Keratinocyte (primary cell): Measurements from ENCODE around the gene WNT7A. TPM values are rescaled to one million over a fixed set of nuclear protein-coding genes. Genes with fewer than 3 reads are reported as not detected.

Experiments used
- DNase-seq: peaks from one replicate; pipeline ENCODE4 v3.0.0-alpha.2; 2011; ENCODE audit warnings: low read depth, missing footprints, low spot score
- FAIRE-seq: peaks from 2 replicates; lab custom pipeline; 2011; peaks lifted over from hg19 to GRCh38; lab: Jason Lieb, UNC
- H2AFZ ChIP-seq: 2 replicates; pipeline ENCODE4 v1.6.0; 2012; ENCODE audit warnings: low read length, control low read depth, inconsistent platforms; ENCODE audit not compliant: control insufficient read depth
- H3K27ac ChIP-seq: 2 replicates; pipeline ENCODE4 v1.5.1; 2011; ENCODE audit warnings: low read length; ENCODE audit not compliant: control insufficient read depth, insufficient read depth
- H3K27me3 ChIP-seq: 3 replicates; pipeline ENCODE4 v1.6.0; 2011; ENCODE audit warnings: low read length; ENCODE audit not compliant: control insufficient read depth, insufficient read depth; ENCODE audit errors: extremely low read depth
- H3K36me3 ChIP-seq, 2 experiments: 2 replicates in 1 of 2; 3 replicates in 1 of 2; pipeline ENCODE4 v1.5.1; 2011; ENCODE audit warnings: low read length in 2 of 2, mild to moderate bottlenecking in 1 of 2; ENCODE audit not compliant: control insufficient read depth in 2 of 2, insufficient read depth in 2 of 2; ENCODE audit errors: extremely low read depth in 1 of 2
- H3K4me1 ChIP-seq: 3 replicates; pipeline ENCODE4 v1.5.1; 2011; ENCODE audit warnings: low read length; ENCODE audit not compliant: control insufficient read depth, insufficient read depth; ENCODE audit errors: extremely low read depth
- H3K4me2 ChIP-seq: 3 replicates; pipeline ENCODE4 v1.6.0; 2011; ENCODE audit warnings: low read depth, low read length; ENCODE audit not compliant: control insufficient read depth, insufficient read depth; ENCODE audit errors: extremely low read depth
- H3K4me3 ChIP-seq, 3 experiments: fragments of 200-600 bp in 1 of 3; sonication (generic) in 1 of 3; 2 replicates in 2 of 3; 3 replicates in 1 of 3; pipeline ENCODE4 v1.5.1; 2011 to 2016; ENCODE audit warnings: low read length in 3 of 3, mild to moderate bottlenecking in 3 of 3, control low read depth in 2 of 3, inconsistent platforms in 1 of 3, low read depth in 1 of 3, mixed read lengths in 1 of 3, mixed run types in 1 of 3, moderate library complexity in 1 of 3; ENCODE audit not compliant: control insufficient read depth in 2 of 3, insufficient read depth in 2 of 3; ENCODE audit errors: extremely low read depth in 1 of 3
- H3K79me2 ChIP-seq: 2 replicates; pipeline ENCODE4 v1.6.0; 2012; ENCODE audit warnings: low read length; ENCODE audit not compliant: control insufficient read depth, insufficient read depth
- H3K9ac ChIP-seq: 3 replicates; pipeline ENCODE4 v1.6.0; 2011; ENCODE audit warnings: low read length; ENCODE audit not compliant: control insufficient read depth, insufficient read depth; ENCODE audit errors: extremely low read depth
- H3K9me1 ChIP-seq: 3 replicates; pipeline ENCODE4 v1.6.0; 2011; ENCODE audit warnings: low read length; ENCODE audit not compliant: control insufficient read depth, insufficient read depth; ENCODE audit errors: extremely low read depth
- H3K9me3 ChIP-seq: 2 replicates; pipeline ENCODE4 v1.5.1; 2012; ENCODE audit warnings: low read depth, low read length; ENCODE audit not compliant: control insufficient read depth
- H4K20me1 ChIP-seq: 3 replicates; pipeline ENCODE4 v1.6.0; 2011; ENCODE audit warnings: low read length; ENCODE audit not compliant: control insufficient read depth, insufficient read depth; ENCODE audit errors: extremely low read depth
- EZH2 ChIP-seq: IDR thresholded peaks from one replicate; pipeline ENCODE4 v1.6.1; 2012; ENCODE audit warnings: inconsistent platforms, mild to moderate bottlenecking, low read length, moderate library complexity
- dilution Hi-C: fragments of 300-500 bp; cut with MboI; formaldehyde crosslinking; loops from one replicate; pipeline ENCODE4 v1.7.0; 2020; ENCODE audit warnings: low sequenced_read_pairs; ENCODE audit not compliant: extremely low pct_ligation_motif_present
- polyA plus RNA-seq, 5 experiments: library from polyadenylated mRNA; depleted of rRNA in 3 of 5; stranded (reverse) in 3 of 5; stranded (forward) in 1 of 5; unstranded in 1 of 5; fragments of >200 nt; gene quantifications; 1 replicate in 1 of 5; 2 replicates in 3 of 5; 3 replicates in 1 of 5; pipeline versions ENCODE4 v1.2.1 to v1.2.3, GENCODE V29; 2011 to 2012; ENCODE audit warnings: missing spikeins in 2 of 5, low read depth in 1 of 5, low replicate concordance in 1 of 5
- TF ChIP-seq, protein P1 (sequence below), 3 experiments: IDR thresholded peaks in 1 of 3; conservative IDR thresholded peaks in 1 of 3; optimal IDR thresholded peaks in 1 of 3; 2 replicates in 2 of 3; 3 replicates in 1 of 3; pipeline versions ENCODE3 to v1.5.1; 2011; ENCODE audit warnings: low read length in 3 of 3, mild to moderate bottlenecking in 3 of 3, moderate library complexity in 2 of 3, control low read depth in 1 of 3, inconsistent platforms in 1 of 3; ENCODE audit not compliant: insufficient read depth in 2 of 3; ENCODE audit errors: extremely low read depth in 1 of 3

Gene WNT7A
- polyA plus RNA-seq, 1 donor (not counting 4 experiments of a cell fraction or from before 2014, with no cell fraction given) = 20.3 TPM

DNA sequence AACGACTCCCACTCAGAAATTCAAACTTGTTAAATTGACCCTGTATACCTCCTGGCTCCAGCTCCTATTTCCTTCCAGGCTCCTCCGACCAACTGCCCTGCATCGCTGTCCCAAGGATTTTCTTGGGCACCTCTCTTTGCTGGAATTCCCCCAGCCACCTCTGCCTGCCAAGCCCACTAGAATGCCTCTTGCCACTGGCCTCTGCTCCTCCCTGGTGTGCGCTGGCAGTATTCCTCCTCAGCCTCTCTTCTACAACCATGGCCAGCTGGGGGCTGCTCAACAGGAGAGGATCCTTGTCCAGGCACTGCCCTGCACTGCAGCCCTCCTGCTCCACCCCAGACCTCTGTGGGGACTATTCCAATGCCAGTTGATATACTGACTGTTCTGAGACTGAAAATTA, 7.4 kb downstream of the WNT7A start:
- no peak overlapping the region for H3K9ac ChIP-seq
- H4K20me1 ChIP-seq = peaks cover 13% of the 10 kb centered on the region
- no peak overlapping the region for H3K27ac ChIP-seq
- H3K79me2 ChIP-seq = peaks cover 97% of the 10 kb centered on the region
- no peak overlapping the region for H2AFZ ChIP-seq
- no peak for DNase-seq
- no peak for FAIRE-seq
- H3K36me3 ChIP-seq = peaks cover 43 to 62% of the 10 kb centered on the region in 2 experiments
- no peaks in the 10 kb centered on the region for H3K9me3 ChIP-seq
- H3K27me3 ChIP-seq = no peaks in the 10 kb centered on the region
- no peaks in the 10 kb centered on the region for H3K9me1 ChIP-seq
- TF ChIP-seq, protein P1, sequence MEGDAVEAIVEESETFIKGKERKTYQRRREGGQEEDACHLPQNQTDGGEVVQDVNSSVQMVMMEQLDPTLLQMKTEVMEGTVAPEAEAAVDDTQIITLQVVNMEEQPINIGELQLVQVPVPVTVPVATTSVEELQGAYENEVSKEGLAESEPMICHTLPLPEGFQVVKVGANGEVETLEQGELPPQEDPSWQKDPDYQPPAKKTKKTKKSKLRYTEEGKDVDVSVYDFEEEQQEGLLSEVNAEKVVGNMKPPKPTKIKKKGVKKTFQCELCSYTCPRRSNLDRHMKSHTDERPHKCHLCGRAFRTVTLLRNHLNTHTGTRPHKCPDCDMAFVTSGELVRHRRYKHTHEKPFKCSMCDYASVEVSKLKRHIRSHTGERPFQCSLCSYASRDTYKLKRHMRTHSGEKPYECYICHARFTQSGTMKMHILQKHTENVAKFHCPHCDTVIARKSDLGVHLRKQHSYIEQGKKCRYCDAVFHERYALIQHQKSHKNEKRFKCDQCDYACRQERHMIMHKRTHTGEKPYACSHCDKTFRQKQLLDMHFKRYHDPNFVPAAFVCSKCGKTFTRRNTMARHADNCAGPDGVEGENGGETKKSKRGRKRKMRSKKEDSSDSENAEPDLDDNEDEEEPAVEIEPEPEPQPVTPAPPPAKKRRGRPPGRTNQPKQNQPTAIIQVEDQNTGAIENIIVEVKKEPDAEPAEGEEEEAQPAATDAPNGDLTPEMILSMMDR (optimal IDR thresholded peaks at IDR 0.05 in 1 of 3, IDR thresholded peaks at IDR 0.05 in 1 of 3, conservative IDR thresholded peaks at IDR 0.05 in 1 of 3; ENCODE audit: extremely low read depth in 1 of 3, insufficient read depth in 2 of 3, low read length in 3 of 3) = no peak
- TF ChIP-seq EZH2 = no peak
- H3K4me2 ChIP-seq = no peak overlapping the region
- peaks cover 11% of the 10 kb centered on the region for H3K4me1 ChIP-seq
- dilution Hi-C loops = no loop called here
- no peak overlapping the region for H3K4me3 ChIP-seq

DNA sequence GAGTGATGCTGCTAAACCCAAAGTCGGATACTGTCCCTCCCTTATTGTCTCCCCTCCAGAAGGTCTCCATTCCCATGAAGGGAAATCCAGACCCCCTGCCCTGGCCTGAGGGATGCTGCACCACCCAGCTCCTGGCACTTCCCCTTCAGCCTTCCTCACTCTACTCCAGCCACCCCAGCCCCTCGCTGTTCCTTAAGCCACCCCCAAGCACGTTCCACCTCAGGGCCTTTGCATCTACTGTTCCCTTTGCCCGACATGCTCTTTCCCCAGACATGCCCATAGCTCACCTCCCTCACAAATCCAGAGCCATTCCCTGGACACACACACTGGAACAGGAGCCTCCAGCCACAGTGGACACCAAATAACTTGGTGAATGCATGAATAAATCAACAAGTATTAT, 8.1 kb downstream of the WNT7A start:
- no peak for FAIRE-seq
- no peak overlapping the region for H2AFZ ChIP-seq
- peaks cover 4% of the 10 kb centered on the region for H3K4me1 ChIP-seq
- no peaks in the 10 kb centered on the region for H3K27me3 ChIP-seq
- dilution Hi-C loops = no loop called here
- no peak overlapping the region for H3K9ac ChIP-seq
- H4K20me1 ChIP-seq = peaks cover 9% of the 10 kb centered on the region
- H3K4me2 ChIP-seq = no peak overlapping the region
- H3K36me3 ChIP-seq = peaks cover 43 to 64% of the 10 kb centered on the region in 2 experiments
- no peaks in the 10 kb centered on the region for H3K9me1 ChIP-seq
- H3K79me2 ChIP-seq = peaks cover 97% of the 10 kb centered on the region
- TF ChIP-seq, protein P1 (optimal IDR thresholded peaks at IDR 0.05 in 1 of 3, IDR thresholded peaks at IDR 0.05 in 1 of 3, conservative IDR thresholded peaks at IDR 0.05 in 1 of 3; ENCODE audit: extremely low read depth in 1 of 3, insufficient read depth in 2 of 3, low read length in 3 of 3) = no peak
- no peak for TF ChIP-seq EZH2
- no peaks in the 10 kb centered on the region for H3K9me3 ChIP-seq
- H3K27ac ChIP-seq = no peak overlapping the region
- DNase-seq = no peak
- H3K4me3 ChIP-seq = no peak overlapping the region
